Measurements from ENCODE around the gene SLC25A31.
A peak's percentile ranks its signal among the peaks of the same experiment; 100 is the strongest.

The SLC25A31 gene

GRCh38 chr4:127777487-127777886, 47.3 kb downstream of the SLC25A31 start:
- no peak for DNase-seq (ENCODE audit: low read depth in 2 of 2)

- no peak for DNase-seq (ENCODE audit: low read depth in 2 of 2)
Observed at GRCh38 chr4:127778102-127778501, 47.9 kb downstream of the SLC25A31 start.

GRCh38 chr4:127780598-127780997, 50.4 kb downstream of the SLC25A31 start:
- DNase-seq (ENCODE audit: low read depth in 2 of 2), result no peak

- DNase-seq (ENCODE audit: low read depth in 2 of 2), result no peak
Observed at GRCh38 chr4:127781300-127782024, 51.3 kb downstream of the SLC25A31 start.

- peak; percentile 46 to 62 for DNase-seq (ENCODE audit: low read depth in 2 of 2)
Observed at GRCh38 chr4:127782025-127782274, 51.8 kb downstream of the SLC25A31 start.

GRCh38 chr4:127782275-127783025, 52.2 kb downstream of the SLC25A31 start, which contains the start of gene HSPA4L:
TSS of gene HSPA4L (plus strand) at chr4:127782322. CDS start at chr4:127782551, 229 bp downstream.
- DNase-seq (ENCODE audit: low read depth in 2 of 2), result peak; percentile 21 to 24

- no peak for DNase-seq (ENCODE audit: low read depth in 2 of 2)
Observed at GRCh38 chr4:127783026-127783769, 53.0 kb downstream of the SLC25A31 start.

- DNase-seq (ENCODE audit: low read depth in 2 of 2), result no peak
Observed at GRCh38 chr4:127783955-127784770, 54.0 kb downstream of the SLC25A31 start.

GRCh38 chr4:127788517-127788916, 58.3 kb downstream of the SLC25A31 start:
- no peak for DNase-seq (ENCODE audit: low read depth in 2 of 2)

- DNase-seq (ENCODE audit: low read depth in 2 of 2), result no peak
Observed at GRCh38 chr4:127791391-127791790, 61.2 kb downstream of the SLC25A31 start.

- no peak for DNase-seq (ENCODE audit: low read depth in 2 of 2)
Observed at GRCh38 chr4:127793528-127793927, 63.3 kb downstream of the SLC25A31 start.

- DNase-seq (ENCODE audit: low read depth in 2 of 2), result no peak
Observed at GRCh38 chr4:127799711-127800110, 69.5 kb downstream of the SLC25A31 start.

GRCh38 chr4:127809173-127809800, 79.1 kb downstream of the SLC25A31 start:
- DNase-seq (ENCODE audit: low read depth in 2 of 2), result no peak

- no peak for DNase-seq (ENCODE audit: low read depth in 2 of 2)
Observed at GRCh38 chr4:127810551-127810950, 80.4 kb downstream of the SLC25A31 start.

- no peak for DNase-seq (ENCODE audit: low read depth in 2 of 2)
Observed at GRCh38 chr4:127822430-127822829, 92.2 kb downstream of the SLC25A31 start.
